ENCODE results near the gene CD163. TPM values are rescaled to one million over a fixed set of nuclear protein-coding genes. Genes with fewer than 3 reads are reported as not detected.
"Not testable (repeated sequence)": the region's sequence is repeated elsewhere in the genome, so short reads cannot be mapped to it uniquely, and the experiment has no call there.

The CD163 gene
- polyA plus RNA-seq, 4 donors = 6.3 to 147 (median 7.5) TPM

- no peaks in the 10 kb centered on the region for H3K4me1 ChIP-seq (ENCODE audit: control insufficient read depth in 3 of 3, insufficient read depth in 2 of 3, low read depth in 1 of 3, low read length in 2 of 3)
- no peak for DNase-seq
- FAIRE-seq = no peak
- WGBS, 3 donors = 13 to 18% (median 14%) methylated on average over 2 of the region's 2 CpGs
- no peaks in the 10 kb centered on the region for H3K9me3 ChIP-seq (ENCODE audit: control insufficient read depth in 2 of 2, insufficient read depth in 1 of 2, low read depth in 1 of 2, low read length in 1 of 2)
- H3K36me3 ChIP-seq (ENCODE audit: control insufficient read depth in 3 of 3, insufficient read depth in 2 of 3, low read depth in 1 of 3, low read length in 3 of 3) = no peaks in the 10 kb centered on the region
- no peak within 1 kb of the TSS for H3K4me3 ChIP-seq (ENCODE audit: low read depth in 1 of 3, low read length in 3 of 3)
- H3K27ac ChIP-seq (ENCODE audit: low read depth in 1 of 3, low read length in 2 of 3) = no peak within 1 kb of the TSS
- H3K27me3 ChIP-seq (ENCODE audit: control insufficient read depth in 3 of 3, insufficient read depth in 3 of 3, low read length in 3 of 3) = peaks cover 0 to 10% (median 4%) of the 10 kb centered on the region in 3 donors
Observed at GRCh38 chr12:7444076-7444475, 59.5 kb downstream of the CD163 start, which contains the start of gene CD163L1. Gene CD163L1 (minus strand): TSS chr12:7444153. CDS start chr12:7444127, 26 bp downstream.

- Histone ChIP-seq H3K4me3 (ENCODE audit: low read depth in 1 of 3, low read length in 3 of 3) (no peak overlapping the region), H3K4me1 (ENCODE audit: control insufficient read depth in 3 of 3, insufficient read depth in 2 of 3, low read depth in 1 of 3, low read length in 2 of 3) (no peaks in the 10 kb centered on the region), H3K9me3 (ENCODE audit: control insufficient read depth in 2 of 2, insufficient read depth in 1 of 2, low read depth in 1 of 2, low read length in 1 of 2) (peaks cover 0 to 4% of the 10 kb centered on the region in 2 donors), H3K27me3 (ENCODE audit: control insufficient read depth in 3 of 3, insufficient read depth in 3 of 3, low read length in 3 of 3) (peaks cover 0 to 13% (median 4%) of the 10 kb centered on the region in 3 donors), H3K27ac (ENCODE audit: low read depth in 1 of 3, low read length in 2 of 3) (no peak overlapping the region), H3K36me3 (ENCODE audit: control insufficient read depth in 3 of 3, insufficient read depth in 2 of 3, low read depth in 1 of 3, low read length in 3 of 3) (no peaks in the 10 kb centered on the region)
- DNase-seq (no peak), FAIRE-seq (no peak)
- 90 to 94% (median 94%) methylated on average over 1 of the region's 1 CpG for WGBS, 3 donors
Observed at GRCh38 chr12:7441216-7441615, 62.4 kb downstream of the CD163 start.

GRCh38 chr12:7439579-7440505, 63.7 kb downstream of the CD163 start:
- Histone ChIP-seq H3K27ac (ENCODE audit: low read depth in 1 of 3, low read length in 2 of 3) (peak overlapping the region in 1 of 3 donors; percentile 48), H3K4me3 (ENCODE audit: low read depth in 1 of 3, low read length in 3 of 3) (peak overlapping the region in 2 of 3 donors; percentile 23 to 30), H3K9me3 (ENCODE audit: control insufficient read depth in 2 of 2, insufficient read depth in 1 of 2, low read depth in 1 of 2, low read length in 1 of 2) (peaks cover 0 to 4% of the 10 kb centered on the region in 2 donors), H3K27me3 (ENCODE audit: control insufficient read depth in 3 of 3, insufficient read depth in 3 of 3, low read length in 3 of 3) (peaks cover 0 to 13% (median 4%) of the 10 kb centered on the region in 3 donors), H3K36me3 (ENCODE audit: control insufficient read depth in 3 of 3, insufficient read depth in 2 of 3, low read depth in 1 of 3, low read length in 3 of 3) (no peaks in the 10 kb centered on the region), H3K4me1 (ENCODE audit: control insufficient read depth in 3 of 3, insufficient read depth in 2 of 3, low read depth in 1 of 3, low read length in 2 of 3) (no peaks in the 10 kb centered on the region)
- DNase-seq (peak; percentile 8 to 41), FAIRE-seq (no peak)
- WGBS, 3 donors = 14 to 27% (median 26%) methylated on average over 72 to 84 of the region's 84 CpGs

- DNase-seq = peak in 1 of 2 donors; percentile 3
Observed at GRCh38 chr12:7438291-7438995, 65.1 kb downstream of the CD163 start.

GRCh38 chr12:7437494-7437893, 66.1 kb downstream of the CD163 start:
- H3K36me3 ChIP-seq (ENCODE audit: control insufficient read depth in 3 of 3, insufficient read depth in 2 of 3, low read depth in 1 of 3, low read length in 3 of 3); FAIRE-seq; DNase-seq; H3K4me3 ChIP-seq (ENCODE audit: low read depth in 1 of 3, low read length in 3 of 3); H3K9me3 ChIP-seq (ENCODE audit: control insufficient read depth in 2 of 2, insufficient read depth in 1 of 2, low read depth in 1 of 2, low read length in 1 of 2); H3K4me1 ChIP-seq (ENCODE audit: control insufficient read depth in 3 of 3, insufficient read depth in 2 of 3, low read depth in 1 of 3, low read length in 2 of 3); H3K27ac ChIP-seq (ENCODE audit: low read depth in 1 of 3, low read length in 2 of 3): not testable (repeated sequence)
- H3K27me3 ChIP-seq (ENCODE audit: control insufficient read depth in 3 of 3, insufficient read depth in 3 of 3, low read length in 3 of 3) = peaks cover 0 to 13% (median 4%) of the 10 kb centered on the region in 3 donors
- 87 to 94% (median 90%) methylated on average over 3 of the region's 3 CpGs for WGBS, 3 donors

More at GRCh38 chr12:7438291-7438995, 65.1 kb downstream of the CD163 start:
- H3K27me3 ChIP-seq (ENCODE audit: control insufficient read depth in 3 of 3, insufficient read depth in 3 of 3, low read length in 3 of 3) = peaks cover 0 to 13% (median 4%) of the 10 kb centered on the region in 3 donors
- peak overlapping the region in 1 of 3 donors; percentile 20 for H3K27ac ChIP-seq (ENCODE audit: low read depth in 1 of 3, low read length in 2 of 3)
- WGBS, 3 donors = 72 to 84% (median 74%) methylated on average over 8 of the region's 8 CpGs
- H3K36me3 ChIP-seq (ENCODE audit: control insufficient read depth in 3 of 3, insufficient read depth in 2 of 3, low read depth in 1 of 3, low read length in 3 of 3); H3K4me1 ChIP-seq (ENCODE audit: control insufficient read depth in 3 of 3, insufficient read depth in 2 of 3, low read depth in 1 of 3, low read length in 2 of 3); H3K9me3 ChIP-seq (ENCODE audit: control insufficient read depth in 2 of 2, insufficient read depth in 1 of 2, low read depth in 1 of 2, low read length in 1 of 2); FAIRE-seq; H3K4me3 ChIP-seq (ENCODE audit: low read depth in 1 of 3, low read length in 3 of 3): not testable (repeated sequence)

- H3K27me3 ChIP-seq (ENCODE audit: control insufficient read depth in 3 of 3, insufficient read depth in 3 of 3, low read length in 3 of 3) = peaks cover 0 to 6% (median under 1%) of the 10 kb centered on the region in 3 donors
- no peaks in the 10 kb centered on the region for H3K4me1 ChIP-seq (ENCODE audit: control insufficient read depth in 3 of 3, insufficient read depth in 2 of 3, low read depth in 1 of 3, low read length in 2 of 3)
- DNase-seq (no peak), FAIRE-seq (no peak)
- H3K36me3 ChIP-seq (ENCODE audit: control insufficient read depth in 3 of 3, insufficient read depth in 2 of 3, low read depth in 1 of 3, low read length in 3 of 3) = no peaks in the 10 kb centered on the region
- no peak overlapping the region for H3K4me3 ChIP-seq (ENCODE audit: low read depth in 1 of 3, low read length in 3 of 3)
- H3K27ac ChIP-seq (ENCODE audit: low read depth in 1 of 3, low read length in 2 of 3) = no peak overlapping the region
- H3K9me3 ChIP-seq (ENCODE audit: control insufficient read depth in 2 of 2, insufficient read depth in 1 of 2, low read depth in 1 of 2, low read length in 1 of 2) = peaks cover 0 to 4% of the 10 kb centered on the region in 2 donors
Observed at GRCh38 chr12:7434670-7435069, 68.9 kb downstream of the CD163 start.

- no peak for FAIRE-seq
- 74 to 77% (median 75%) methylated on average over 6 of the region's 6 CpGs for WGBS, 3 donors
Observed at GRCh38 chr12:7433276-7433822, 70.2 kb downstream of the CD163 start.

GRCh38 chr12:7431993-7432685, 71.4 kb downstream of the CD163 start:
- no peak for DNase-seq
- no peaks in the 10 kb centered on the region for H3K9me3 ChIP-seq (ENCODE audit: control insufficient read depth in 2 of 2, insufficient read depth in 1 of 2, low read depth in 1 of 2, low read length in 1 of 2)
- no peak for FAIRE-seq

More at GRCh38 chr12:7433276-7433822, 70.2 kb downstream of the CD163 start:
- no peak overlapping the region for H3K4me3 ChIP-seq (ENCODE audit: low read depth in 1 of 3, low read length in 3 of 3)
- no peak for DNase-seq
- H3K36me3 ChIP-seq (ENCODE audit: control insufficient read depth in 3 of 3, insufficient read depth in 2 of 3, low read depth in 1 of 3, low read length in 3 of 3) = no peaks in the 10 kb centered on the region
- H3K9me3 ChIP-seq (ENCODE audit: control insufficient read depth in 2 of 2, insufficient read depth in 1 of 2, low read depth in 1 of 2, low read length in 1 of 2) = no peaks in the 10 kb centered on the region
- H3K27ac ChIP-seq (ENCODE audit: low read depth in 1 of 3, low read length in 2 of 3) = no peak overlapping the region
- H3K27me3 ChIP-seq (ENCODE audit: control insufficient read depth in 3 of 3, insufficient read depth in 3 of 3, low read length in 3 of 3) = no peaks in the 10 kb centered on the region
- H3K4me1 ChIP-seq (ENCODE audit: control insufficient read depth in 3 of 3, insufficient read depth in 2 of 3, low read depth in 1 of 3, low read length in 2 of 3) = no peaks in the 10 kb centered on the region

More at GRCh38 chr12:7431993-7432685, 71.4 kb downstream of the CD163 start:
- Histone ChIP-seq H3K27ac (ENCODE audit: low read depth in 1 of 3, low read length in 2 of 3) (no peak overlapping the region), H3K27me3 (ENCODE audit: control insufficient read depth in 3 of 3, insufficient read depth in 3 of 3, low read length in 3 of 3) (no peaks in the 10 kb centered on the region), H3K4me3 (ENCODE audit: low read depth in 1 of 3, low read length in 3 of 3) (no peak overlapping the region), H3K4me1 (ENCODE audit: control insufficient read depth in 3 of 3, insufficient read depth in 2 of 3, low read depth in 1 of 3, low read length in 2 of 3) (no peaks in the 10 kb centered on the region), H3K36me3 (ENCODE audit: control insufficient read depth in 3 of 3, insufficient read depth in 2 of 3, low read depth in 1 of 3, low read length in 3 of 3) (no peaks in the 10 kb centered on the region)
- WGBS, 3 donors = 80 to 87% (median 82%) methylated on average over 5 of the region's 5 CpGs
